ENCODE results near the gene TPRA1.
"Not testable (repeated sequence)": the region's sequence is repeated elsewhere in the genome, so short reads cannot be mapped to it uniquely, and the experiment has no call there.

Gene TPRA1

GRCh38 chr3:127535901-127536829 is 54.4 kb downstream of the TPRA1 start:
- no peak for DNase-seq

GRCh38 chr3:127535106-127535785 is 55.3 kb downstream of the TPRA1 start:
- no peak for DNase-seq

- DNase-seq, result no peak
Observed at GRCh38 chr3:127534564-127534963, 56.0 kb downstream of the TPRA1 start.

DNA sequence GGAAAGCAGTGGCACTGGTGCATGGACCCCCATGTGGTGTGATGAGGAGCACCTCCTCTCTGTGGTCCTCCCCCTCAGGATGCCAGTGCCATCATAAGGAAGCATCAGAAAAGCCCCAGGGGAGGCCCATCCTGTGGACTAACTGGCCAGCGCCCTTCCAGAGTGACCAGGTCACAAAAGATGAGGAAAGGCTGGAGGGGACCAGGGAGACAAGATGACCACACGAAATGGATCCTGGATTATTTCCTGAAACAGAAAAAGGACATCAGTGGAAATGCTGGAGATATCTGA is 56.4 kb downstream of the TPRA1 start:
- DNase-seq, result no peak

DNA sequence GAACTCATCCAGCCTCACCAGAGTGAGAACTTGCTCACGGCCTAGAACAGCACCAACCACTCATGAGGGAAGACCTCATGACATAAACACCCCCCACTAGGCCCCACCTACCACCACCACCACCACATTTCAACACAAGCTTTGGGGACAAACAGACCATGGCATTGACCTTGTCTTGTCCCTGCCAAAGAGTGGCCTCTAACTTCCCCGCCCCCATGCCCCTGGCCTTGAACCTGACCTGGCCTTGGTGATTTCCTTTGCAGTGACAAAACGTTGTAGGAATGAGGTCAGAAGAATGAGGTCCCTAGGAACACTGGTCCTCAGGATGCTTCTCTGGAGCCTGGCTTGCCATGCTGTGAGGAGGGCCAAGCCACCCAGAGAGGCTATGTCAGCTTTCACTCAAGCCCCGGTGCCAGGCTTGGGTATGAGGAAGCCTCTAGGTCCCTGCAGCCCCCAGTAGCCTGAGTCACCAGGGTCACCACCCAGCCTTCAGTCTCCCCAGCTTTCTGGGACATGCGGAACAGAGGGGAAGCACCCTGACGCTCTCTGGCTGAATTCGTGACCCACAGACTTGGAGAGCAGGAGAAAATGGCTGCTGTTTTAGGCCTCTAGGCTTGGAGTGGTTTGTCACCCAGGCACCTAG is 57.9 kb downstream of the TPRA1 start:
- DNase-seq, result no peak

GRCh38 chr3:127531821-127532220 is 58.7 kb downstream of the TPRA1 start:
- DNase-seq, result no peak

GRCh38 chr3:127530863-127531262 is 59.7 kb downstream of the TPRA1 start:
- not testable (repeated sequence) for DNase-seq

- no peak for DNase-seq
Observed at GRCh38 chr3:127529346-127530188, 61.0 kb downstream of the TPRA1 start.

- no peak for DNase-seq
Observed at GRCh38 chr3:127525373-127525772, 65.2 kb downstream of the TPRA1 start.

DNA sequence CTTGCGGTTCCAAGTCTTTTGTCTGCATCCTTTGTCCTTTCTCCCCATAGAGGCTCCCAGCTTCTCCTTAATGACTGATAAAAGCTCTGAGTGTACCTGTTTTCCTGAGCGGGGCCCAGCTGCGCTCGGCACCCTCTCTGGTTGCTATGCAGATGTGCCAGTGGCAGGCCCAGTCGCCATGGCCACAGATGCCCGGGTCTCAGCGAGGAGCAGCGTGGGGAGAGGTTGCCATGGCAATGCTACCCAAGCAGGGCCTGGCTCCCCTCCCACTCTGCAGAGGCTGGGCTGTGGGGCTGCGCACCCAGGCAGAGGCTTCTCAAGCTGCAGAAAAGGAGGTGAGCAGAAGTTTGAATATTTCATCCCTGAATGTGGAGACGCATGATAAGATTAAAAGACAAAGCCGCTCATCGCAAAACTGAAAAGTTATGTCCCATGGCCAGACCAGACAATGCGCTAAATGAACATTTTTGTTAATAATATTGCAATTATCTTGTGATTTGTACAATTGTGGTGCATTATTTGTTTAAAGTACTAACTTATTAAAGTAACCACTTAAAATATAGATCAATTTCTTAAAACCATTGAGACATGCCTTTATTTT is 66.1 kb downstream of the TPRA1 start:
- no peak for DNase-seq

Data from CD4-positive, alpha-beta T cell treated with Interleukin-4 for 4 hours (primary cell).